Gastrocnemius medialis (tissue), 4 donors: ENCODE results near the gene PDCD1. TPM values are rescaled to one million over a fixed set of nuclear protein-coding genes. Genes with fewer than 3 reads are reported as not detected.

ENCODE experiments used
- ATAC-seq, 2 donors: fragments of 150-250 bp; one replicate each; pipeline ENCODE4 v1.9.1; 2016
- DNase-seq, 2 donors: peaks; one replicate each; pipeline ENCODE4 v3.0.0-alpha.2; 2019
- H3K27ac ChIP-seq, 4 donors: fragments of 200-600 bp; sonication (generic); 1 replicate in 1 of 4; 2 replicates in 3 of 4; pipeline ENCODE4 v1.5.1; 2016 to 2018; ENCODE audit warnings: mild to moderate bottlenecking in 2 of 4, moderate library complexity in 1 of 4
- H3K27me3 ChIP-seq, 3 donors: fragments of 200-600 bp; sonication (generic) in 2 of 3; 1 replicate in 1 of 3; 2 replicates in 2 of 3; pipeline versions ENCODE4 v1.5.1 to v1.6.0; 2016 to 2019; ENCODE audit warnings: mild to moderate bottlenecking in 1 of 3, moderate library complexity in 1 of 3
- H3K36me3 ChIP-seq, 2 donors: fragments of 200-600 bp; sonication (generic) in 1 of 2; one replicate each; pipeline ENCODE4 v1.5.1; 2017 to 2018
- H3K4me1 ChIP-seq, 2 donors: fragments of 200-600 bp; sonication (generic) in 1 of 2; one replicate each; pipeline ENCODE4 v1.5.1; 2016 to 2017; ENCODE audit warnings: mild to moderate bottlenecking in 2 of 2
- H3K4me3 ChIP-seq, 4 donors: fragments of 200-600 bp; sonication (generic) in 3 of 4; 1 replicate in 1 of 4; 2 replicates in 3 of 4; pipeline ENCODE4 v1.5.1; 2016 to 2019; ENCODE audit warnings: mild to moderate bottlenecking in 2 of 4
- H3K9me3 ChIP-seq, 3 donors: fragments of 200-600 bp; sonication (generic) in 2 of 3; 1 replicate in 1 of 3; 2 replicates in 2 of 3; pipeline ENCODE4 v1.5.1; 2016 to 2019
- CTCF ChIP-seq, 5 experiments: fragments of 450-650 bp in 3 of 5; fragments of 200-600 bp in 2 of 5; sonication (generic) in 2 of 5; IDR thresholded peaks in 4 of 5; conservative IDR thresholded peaks in 1 of 5; 1 replicate in 4 of 5; 2 replicates in 1 of 5; pipeline ENCODE4 v1.5.1; 2016 to 2019; ENCODE audit warnings: antibody characterized with exemption in 5 of 5, mild to moderate bottlenecking in 3 of 5, moderate library complexity in 3 of 5
- POLR2A ChIP-seq, 2 donors: fragments of 450-650 bp; IDR thresholded peaks; one replicate each; pipeline ENCODE4 v1.6.1; 2017; ENCODE audit warnings: antibody characterized with exemption in 2 of 2, mild to moderate bottlenecking in 2 of 2, moderate library complexity in 2 of 2
- in situ Hi-C, 4 donors: fragments of 200-750 bp; cut with MboI; loops; one replicate each; pipeline versions ENCODE4 v1.15.0 to v1.8.0; 2017; ENCODE audit warnings: low sequenced_read_pairs in 4 of 4
- intact Hi-C: fragments of 100-400 bp; cut with DNase I; formaldehyde crosslinking; loops from one replicate; pipeline ENCODE4 v1.15.1; 2023; ENCODE audit warnings: low total_unique reads
- total RNA-seq, 4 donors: library from RNA; depleted of rRNA; stranded (reverse); fragments of >200 nt; gene quantifications; one replicate each; pipeline versions ENCODE4 v1.1.0 to v1.2.3, GENCODE V29; 2016

Gene PDCD1
- total RNA-seq, 4 donors from 2014 or later = 0.13 TPM; not detected in 3

GRCh38 chr2:241872313-241872642 lies 13.6 kb upstream of the PDCD1 start:
- in situ Hi-C loops = no loop called here
- H3K27ac ChIP-seq = no peak overlapping the region
- no peak for ATAC-seq

GRCh38 chr2:241871538-241872312 lies 13.0 kb upstream of the PDCD1 start:
- DNase-seq (no peak), ATAC-seq (no peak)
- Histone ChIP-seq H3K27me3 (peaks cover 0 to 7% (median 4%) of the 10 kb centered on the region in 3 donors), H3K27ac (no peak overlapping the region), H3K9me3 (no peaks in the 10 kb centered on the region), H3K36me3 (no peaks in the 10 kb centered on the region), H3K4me1 (no peaks in the 10 kb centered on the region), H3K4me3 (no peak overlapping the region)
- in situ Hi-C loops = no loop called here
- no peak for TF ChIP-seq POLR2A (IDR thresholded peaks at IDR 0.05)
- no peak for TF ChIP-seq CTCF (IDR thresholded peaks at IDR 0.05 in 4 of 5, conservative IDR thresholded peaks at IDR 0.05 in 1 of 5)
- intact Hi-C loops = no loop called here

More at GRCh38 chr2:241872313-241872642, 13.6 kb upstream of the PDCD1 start:
- Histone ChIP-seq H3K36me3 (no peaks in the 10 kb centered on the region), H3K9me3 (no peaks in the 10 kb centered on the region), H3K4me3 (no peak overlapping the region), H3K27me3 (peaks cover 0 to 5% (median 0%) of the 10 kb centered on the region in 3 donors), H3K4me1 (no peaks in the 10 kb centered on the region)
- DNase-seq = no peak
- TF ChIP-seq POLR2A (IDR thresholded peaks at IDR 0.05) (no peak), CTCF (IDR thresholded peaks at IDR 0.05 in 4 of 5, conservative IDR thresholded peaks at IDR 0.05 in 1 of 5) (no peak)
- intact Hi-C loops = no loop called here

- in situ Hi-C loops (no loop called here), intact Hi-C loops (no loop called here)
- ATAC-seq (no peak), DNase-seq (no peak)
- no peak overlapping the region for H3K27ac ChIP-seq
- no peak for TF ChIP-seq POLR2A (IDR thresholded peaks at IDR 0.05)
- H3K27me3 ChIP-seq = peaks cover under 1 to 14% (median 13%) of the 10 kb centered on the region in 3 donors
- H3K4me3 ChIP-seq = no peak overlapping the region
- no peaks in the 10 kb centered on the region for H3K36me3 ChIP-seq
- H3K9me3 ChIP-seq = no peaks in the 10 kb centered on the region
- no peaks in the 10 kb centered on the region for H3K4me1 ChIP-seq
Measured at GRCh38 chr2:241870611-241871537, 12.2 kb upstream of the PDCD1 start.

DNA sequence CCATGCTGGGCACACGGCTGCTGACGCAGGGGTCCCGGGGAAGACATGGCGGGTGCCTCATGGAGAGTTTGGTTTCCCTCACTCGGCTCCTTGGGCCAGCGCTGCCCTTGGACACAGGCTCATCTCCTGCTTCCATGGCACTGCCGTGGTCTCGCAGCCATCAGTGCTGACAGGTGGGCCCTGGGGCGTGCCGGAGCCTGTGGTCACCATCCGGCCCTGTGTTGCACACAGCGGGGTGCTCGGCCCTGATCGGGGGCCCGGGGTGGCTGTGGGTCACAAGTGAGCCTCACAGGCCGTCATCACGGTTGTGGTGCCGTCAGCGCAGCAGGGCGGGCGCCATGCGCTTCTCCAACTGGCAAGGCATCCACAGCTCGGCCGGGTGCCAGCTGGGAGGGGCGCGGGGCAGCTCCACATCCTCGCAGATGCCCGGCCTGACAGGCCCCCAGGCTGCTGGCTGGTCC lies 11.4 kb upstream of the PDCD1 start:
- TF ChIP-seq CTCF (IDR thresholded peaks at IDR 0.05 in 4 of 5, conservative IDR thresholded peaks at IDR 0.05 in 1 of 5) (no peak), POLR2A (IDR thresholded peaks at IDR 0.05) (no peak)
- no peak for ATAC-seq
- Histone ChIP-seq H3K27ac (no peak overlapping the region), H3K4me1 (no peaks in the 10 kb centered on the region), H3K27me3 (peaks cover 8 to 22% (median 21%) of the 10 kb centered on the region in 3 donors), H3K36me3 (no peaks in the 10 kb centered on the region), H3K4me3 (no peak overlapping the region), H3K9me3 (no peaks in the 10 kb centered on the region)
- DNase-seq = no peak
- intact Hi-C loops = no loop called here
- in situ Hi-C loops = no loop called here
